A549 (cell line): ENCODE measurements around the gene PDE8A. TPM values are rescaled to one million over a fixed set of nuclear protein-coding genes. Genes with fewer than 3 reads are reported as not detected.

Source experiments
- ATAC-seq, 2 experiments: fragments of 200-7000 bp in 1 of 2; fragments of >200 bp in 1 of 2; cut with Nextera tagmentation in 1 of 2; cut with Tn5 transposase in 1 of 2; 3 replicates each; pipeline versions ENCODE4 v1.8.0 to v1.9.1; 2018 to 2020; ENCODE audit warnings: mild to moderate bottlenecking in 1 of 2, moderate library complexity in 1 of 2
- CTCF ChIA-PET: fragments of 300-600 bp; sonication (Branson Sonifier 250); formaldehyde crosslinking; extraction: SDS; loops from one replicate; lab custom pipeline; 2021; ENCODE audit warnings: antibody characterized with exemption, inconsistent platforms; lab: Yijun Ruan, JAX
- POLR2A ChIA-PET: fragments of 350-600 bp; formaldehyde crosslinking; extraction: SDS; loops from one replicate; lab custom pipeline; 2021; ENCODE audit warnings: antibody characterized with exemption, inconsistent platforms; lab: Yijun Ruan, JAX
- DNase-seq, 2 experiments: peaks; one replicate each; pipeline versions ENCODE4 v3.0.0 to v3.0.0-alpha.2; 2011 to 2016; ENCODE audit warnings: low read depth in 1 of 2, low spot score in 1 of 2
- FAIRE-seq: peaks from 2 replicates; lab custom pipeline; 2011; peaks lifted over from hg19 to GRCh38; lab: Jason Lieb, UNC
- H3K27ac ChIP-seq, 2 experiments: fragments of >200 bp; sonication (Bioruptor Twin); formaldehyde crosslinking; 3 replicates each; pipeline ENCODE4 v1.5.1; 2016 to 2017
- H3K4me1 ChIP-seq: fragments of >200 bp; sonication (Bioruptor Twin); formaldehyde crosslinking; 3 replicates; pipeline ENCODE4 v1.6.1; 2016
- H3K4me2 ChIP-seq: fragments of >200 bp; sonication (Bioruptor Twin); formaldehyde crosslinking; 3 replicates; pipeline ENCODE4 v1.6.1; 2016
- H3K4me3 ChIP-seq: fragments of >200 bp; sonication (Bioruptor Twin); formaldehyde crosslinking; 3 replicates; pipeline ENCODE4 v1.5.1; 2016
- H3K9me3 ChIP-seq: fragments of >200 bp; sonication (Bioruptor Twin); formaldehyde crosslinking; 3 replicates; pipeline ENCODE4 v1.6.1; 2016
- ATOH8 ChIP-seq: fragments of 250-450 bp; sonication (Bioruptor Pico); IDR thresholded peaks from 2 replicates; pipeline ENCODE4 v1.5.0; 2020; ENCODE audit warnings: low read depth, mild to moderate bottlenecking, moderate library complexity
- CBX2 ChIP-seq: fragments of 200-600 bp; sonication (generic); IDR thresholded peaks from 2 replicates; pipeline ENCODE4 v1.6.1; 2016; ENCODE audit warnings: low read depth, mild to moderate bottlenecking, borderline replicate concordance
- CEBPB ChIP-seq, 2 experiments: fragments of >200 bp in 1 of 2; sonication (Bioruptor Twin) in 1 of 2; formaldehyde crosslinking in 1 of 2; IDR thresholded peaks; 2 replicates each; pipeline ENCODE4 v1.6.1; 2012 to 2016
- CHD2 ChIP-seq: fragments of 150-350 bp; IDR thresholded peaks from 2 replicates; pipeline ENCODE4 v1.6.1; 2014; ENCODE audit warnings: low read length; ENCODE audit not compliant: partially characterized antibody
- CTCF ChIP-seq: fragments of >200 bp; sonication (Bioruptor Twin); formaldehyde crosslinking; IDR thresholded peaks from 3 replicates; pipeline ENCODE4 v1.5.1; 2016
- EHF ChIP-seq: fragments of 250-450 bp; sonication (Bioruptor Pico); IDR thresholded peaks from 2 replicates; pipeline ENCODE4 v1.5.0; 2020; ENCODE audit warnings: mild to moderate bottlenecking
- EP300 ChIP-seq, 2 experiments: fragments of >200 bp; sonication (Bioruptor Twin); formaldehyde crosslinking; IDR thresholded peaks; 2 replicates in 1 of 2; 3 replicates in 1 of 2; pipeline ENCODE4 v1.6.1; 2016 to 2017
- ESRRA ChIP-seq: fragments of 150-350 bp; IDR thresholded peaks from 2 replicates; pipeline ENCODE4 v1.6.1; 2014; ENCODE audit warnings: mild to moderate bottlenecking, low read length, borderline replicate concordance
- HDAC2 ChIP-seq: fragments of 200-600 bp; sonication (generic); IDR thresholded peaks from 2 replicates; pipeline ENCODE4 v1.6.1; 2016
- HOXA7 ChIP-seq: fragments of 250-450 bp; sonication (Bioruptor Pico); IDR thresholded peaks from 2 replicates; pipeline ENCODE4 v1.5.0; 2020; ENCODE audit warnings: mild to moderate bottlenecking, moderate library complexity
- HOXB5 ChIP-seq: fragments of 250-450 bp; sonication (Bioruptor Pico); IDR thresholded peaks from 2 replicates; pipeline ENCODE4 v1.5.0; 2020; ENCODE audit warnings: mild to moderate bottlenecking, moderate library complexity
- JUN ChIP-seq, 2 experiments: fragments of >200 bp; sonication (Bioruptor Twin); formaldehyde crosslinking; IDR thresholded peaks; 2 replicates in 1 of 2; 3 replicates in 1 of 2; pipeline ENCODE4 v1.6.1; 2016 to 2017
- JUNB ChIP-seq: fragments of >200 bp; sonication (Bioruptor Twin); formaldehyde crosslinking; IDR thresholded peaks from 2 replicates; pipeline ENCODE4 v1.6.1; 2016
- KDM1A ChIP-seq: fragments of 200-600 bp; sonication (generic); IDR thresholded peaks from 2 replicates; pipeline ENCODE4 v1.6.1; 2016; ENCODE audit warnings: low read depth, mild to moderate bottlenecking
- MAFK ChIP-seq: fragments of 450-650 bp; IDR thresholded peaks from 2 replicates; pipeline ENCODE4 v1.6.1; 2014; ENCODE audit not compliant: partially characterized antibody
- MAX ChIP-seq: IDR thresholded peaks from 2 replicates; pipeline ENCODE4 v1.6.1; 2012
- NR3C1 ChIP-seq: fragments of >200 bp; sonication (Bioruptor Twin); formaldehyde crosslinking; IDR thresholded peaks from 3 replicates; pipeline ENCODE4 v1.6.1; 2017
- PHF8 ChIP-seq: fragments of 200-600 bp; sonication (generic); IDR thresholded peaks from 2 replicates; pipeline ENCODE4 v1.6.1; 2016; ENCODE audit warnings: low read depth, mild to moderate bottlenecking, antibody characterized with exemption, moderate library complexity, borderline replicate concordance
- POLR2A ChIP-seq: IDR thresholded peaks from 2 replicates; pipeline ENCODE4 v1.6.1; 2012; ENCODE audit warnings: mild to moderate bottlenecking, low read length
- RAD21 ChIP-seq, 2 experiments: fragments of >200 bp in 1 of 2; sonication (Bioruptor Twin) in 1 of 2; formaldehyde crosslinking in 1 of 2; IDR thresholded peaks in 1 of 2; conservative IDR thresholded peaks in 1 of 2; 2 replicates in 1 of 2; 3 replicates in 1 of 2; pipeline ENCODE4 v1.6.1; 2012 to 2018; ENCODE audit warnings: inconsistent platforms in 1 of 2
- RARB ChIP-seq: fragments of 250-450 bp; sonication (Bioruptor Pico); IDR thresholded peaks from 2 replicates; pipeline ENCODE4 v1.8.0; 2021; ENCODE audit warnings: mild to moderate bottlenecking, moderate library complexity
- RCOR1 ChIP-seq: fragments of 150-350 bp; IDR thresholded peaks from 2 replicates; pipeline ENCODE4 v1.6.1; 2014; ENCODE audit warnings: antibody characterized with exemption, low read length, low read depth
- REST ChIP-seq: fragments of 200-600 bp; sonication (generic); IDR thresholded peaks from 2 replicates; pipeline ENCODE4 v1.6.1; 2016; ENCODE audit warnings: antibody characterized with exemption, mild to moderate bottlenecking, moderate library complexity
- RFX5 ChIP-seq: fragments of 450-650 bp; IDR thresholded peaks from 2 replicates; pipeline ENCODE4 v1.7.1; 2014; ENCODE audit warnings: antibody characterized with exemption, mild to moderate bottlenecking, moderate library complexity
- SMC3 ChIP-seq: fragments of >200 bp; sonication (Bioruptor Twin); formaldehyde crosslinking; IDR thresholded peaks from 3 replicates; pipeline ENCODE4 v1.6.1; 2018; ENCODE audit warnings: inconsistent platforms
- TFCP2L1 ChIP-seq: fragments of 250-450 bp; sonication (Bioruptor Pico); IDR thresholded peaks from 2 replicates; pipeline ENCODE4 v1.5.0; 2021; ENCODE audit warnings: mild to moderate bottlenecking
- TP53 ChIP-seq: fragments of 250-450 bp; sonication (Bioruptor Pico); IDR thresholded peaks from 2 replicates; pipeline ENCODE4 v1.5.0; 2021; ENCODE audit warnings: mild to moderate bottlenecking, moderate library complexity
- ZC3H11A ChIP-seq: fragments of 450-650 bp; IDR thresholded peaks from 2 replicates; pipeline ENCODE4 v1.6.1; 2014; ENCODE audit warnings: antibody characterized with exemption, mild to moderate bottlenecking
- ZFP36 ChIP-seq: fragments of 450-650 bp; IDR thresholded peaks from 2 replicates; pipeline ENCODE4 v1.6.1; 2014; ENCODE audit warnings: borderline replicate concordance; ENCODE audit not compliant: partially characterized antibody
- ZNF302 ChIP-seq: fragments of 250-450 bp; sonication (Bioruptor Pico); IDR thresholded peaks from 2 replicates; pipeline ENCODE4 v1.9.0; 2021; ENCODE audit warnings: inconsistent platforms, mild to moderate bottlenecking, moderate library complexity
- ZSCAN20 ChIP-seq: fragments of 250-450 bp; sonication (Bioruptor Pico); IDR thresholded peaks from 2 replicates; pipeline ENCODE4 v1.8.0; 2022; ENCODE audit warnings: mild to moderate bottlenecking, moderate library complexity
- WGBS: methylation state at CpG from one replicate; pipeline ENCODE4 v1.1.6; 2017; ENCODE audit errors: missing lambda C conversion rate; 5-methylcytosine and 5-hydroxymethylcytosine counted together
- polyA plus RNA-seq, 4 experiments: library from polyadenylated mRNA; depleted of rRNA in 3 of 4; stranded (reverse); fragments of >200 nt; fragmentation: RNase III in 1 of 4; extraction: RNeasy Plus Mini Kit Qiagen cat#74134 plus additional on column Dnase treatment in 1 of 4; gene quantifications; 2 replicates in 3 of 4; 3 replicates in 1 of 4; pipeline ENCODE4 v1.2.3, GENCODE V29; 2011 to 2017

PDE8A gene
- polyA plus RNA-seq, 2 of the 4 experiments (the other 2 are of a cell fraction) = 45.3 to 204 TPM

GRCh38 chr15:84981054-84981710 is 474 bp upstream of the PDE8A start (continued):
- TF ChIP-seq ZFP36 (peak; percentile 99), MAX (peak; percentile 85), KDM1A (no peak), REST (peak; percentile 62), JUN (IDR thresholded peaks at IDR 0.05) (peak; percentile 51 to 93; a peak in 4 of 5 replicates), PHF8 (no peak; the same call in 1 of the 2 replicates), RCOR1 (no peak), HDAC2 (no peak), ZC3H11A (no peak), EHF (no peak; the same call in 1 of the 2 replicates), ESRRA (peak; percentile 85; the same call in 1 of the 2 replicates), POLR2A (peak; percentile 25), HOXA7 (CRISPR knock-in tag) (no peak), EP300 (IDR thresholded peaks at IDR 0.05) (peak; percentile 46 to 80; a peak in 3 of 5 replicates), CTCF (0 out of 3 replicates have a peak, but pooled peaks have one; percentile 11), TP53 (CRISPR knock-in tag) (no peak; the same call in 1 of the 2 replicates), RAD21 (conservative IDR thresholded peaks at IDR 0.05 in 1 of 2, IDR thresholded peaks at IDR 0.05 in 1 of 2) (peak; percentile 36 to 51; a peak in 4 of 5 replicates), TFCP2L1 (CRISPR knock-in tag) (peak; percentile 61; the same call in 1 of the 2 replicates), NR3C1 (no peak)

- ChIA-PET POLR2A (interaction anchor here (4.2 kb wide), 1 partner anchor 63 kb away, joined by 50 read pairs; no protein-coding TSS in a partner anchor), CTCF (interaction anchor here (1.0 to 6.2 kb wide), 8 partner anchors 10 to 63 kb away, joined by 3 to 80 read pairs (median 5); no protein-coding TSS in a partner anchor)
- FAIRE-seq (no peak), ATAC-seq (no peak; a peak in 1 of 6 replicates), DNase-seq (peak in 1 of 2 experiments; percentile 59)
- peak overlapping the region; percentile 97 to 98 for H3K27ac ChIP-seq
- peaks cover 50% of the 10 kb centered on the region for H3K4me1 ChIP-seq
- no peaks in the 10 kb centered on the region for H3K9me3 ChIP-seq
- H3K4me2 ChIP-seq = peak overlapping the region; percentile 82
- 2% methylated on average over 43 of the region's 46 CpGs for WGBS
- H3K4me3 ChIP-seq = peak overlapping the region; percentile 91
- TF ChIP-seq ZNF302 (CRISPR knock-in tag) = no peak
- TF ChIP-seq CHD2 = no peak
- TF ChIP-seq SMC3 = 0 out of 3 replicates have a peak, but pooled peaks have one; percentile 4
- TF ChIP-seq EP300 (IDR thresholded peaks at IDR 0.05) = no peak
- TF ChIP-seq PHF8 = peak; percentile 36; the same call in 1 of the 2 replicates
- TF ChIP-seq ATOH8 = no peak
- no peak for TF ChIP-seq HDAC2
- TF ChIP-seq RARB (CRISPR knock-in tag) = no peak
- no peak for TF ChIP-seq JUNB
- no peak for TF ChIP-seq ZSCAN20 (CRISPR knock-in tag)
- TF ChIP-seq CEBPB (IDR thresholded peaks at IDR 0.05) = no peak
- no peak for TF ChIP-seq RFX5
- no peak for TF ChIP-seq CBX2
- TF ChIP-seq HOXB5 (CRISPR knock-in tag) = 0 out of 2 replicates have a peak, but pooled peaks have one; percentile 36
- no peak for TF ChIP-seq RAD21 (conservative IDR thresholded peaks at IDR 0.05 in 1 of 2, IDR thresholded peaks at IDR 0.05 in 1 of 2)
- no peak for TF ChIP-seq MAFK
Observed at GRCh38 chr15:84982301-84982920, 755 bp downstream of the PDE8A start.
